HTR-8/SVneo (cell line): ENCODE data around the gene UBE2E2.
"Not testable (repeated sequence)": the region's sequence is repeated elsewhere in the genome, so short reads cannot be mapped to it uniquely, and the experiment has no call there.

Experiments
- DNase-seq: peaks from one replicate; pipeline ENCODE4 v3.0.0; 2011; ENCODE audit warnings: low spot score, mixed read lengths; ENCODE audit not compliant: insufficient read length
- FAIRE-seq: peaks from 2 replicates; lab custom pipeline; 2011; peaks lifted over from hg19 to GRCh38; lab: Jason Lieb, UNC

UBE2E2 gene

GRCh38 chr3:23316924-23317323 is 113.8 kb downstream of the UBE2E2 start:
- no peak for DNase-seq
- no peak for FAIRE-seq

- FAIRE-seq (no peak), DNase-seq (no peak)
Measured at GRCh38 chr3:23319366-23320312, 116.5 kb downstream of the UBE2E2 start.

GRCh38 chr3:23320586-23321570 is 117.8 kb downstream of the UBE2E2 start:
- FAIRE-seq = no peak
- DNase-seq = no peak

GRCh38 chr3:23324745-23325144 is 121.6 kb downstream of the UBE2E2 start:
- DNase-seq = peak; percentile 22

GRCh38 chr3:23325466-23326065 is 122.4 kb downstream of the UBE2E2 start:
- FAIRE-seq (no peak), DNase-seq (no peak)

More at GRCh38 chr3:23324745-23325144, 121.6 kb downstream of the UBE2E2 start:
- FAIRE-seq = no peak

GRCh38 chr3:23329471-23330105 is 126.5 kb downstream of the UBE2E2 start:
- FAIRE-seq = no peak

GRCh38 chr3:23330568-23330967 is 127.4 kb downstream of the UBE2E2 start:
- no peak for FAIRE-seq

More at GRCh38 chr3:23329471-23330105, 126.5 kb downstream of the UBE2E2 start:
- no peak for DNase-seq

GRCh38 chr3:23331141-23331935 is 128.2 kb downstream of the UBE2E2 start:
- FAIRE-seq (peak; percentile 36), DNase-seq (no peak)

More at GRCh38 chr3:23330568-23330967, 127.4 kb downstream of the UBE2E2 start:
- DNase-seq = no peak

- no peak for DNase-seq
- no peak for FAIRE-seq
Measured at GRCh38 chr3:23333633-23334032, 130.5 kb downstream of the UBE2E2 start.

- not testable (repeated sequence) for DNase-seq, FAIRE-seq
Measured at GRCh38 chr3:23336853-23337252, 133.7 kb downstream of the UBE2E2 start.

GRCh38 chr3:23341147-23341838 is 138.2 kb downstream of the UBE2E2 start:
- DNase-seq = no peak
- FAIRE-seq = no peak

GRCh38 chr3:23342343-23342742 is 139.2 kb downstream of the UBE2E2 start:
- DNase-seq (no peak), FAIRE-seq (no peak)

GRCh38 chr3:23343509-23343908 is 140.4 kb downstream of the UBE2E2 start:
- no peak for DNase-seq
- FAIRE-seq = no peak

GRCh38 chr3:23344886-23345285 is 141.8 kb downstream of the UBE2E2 start:
- FAIRE-seq (no peak), DNase-seq (no peak)

GRCh38 chr3:23349444-23349843 is 146.3 kb downstream of the UBE2E2 start:
- FAIRE-seq = not testable (repeated sequence)

GRCh38 chr3:23356169-23356568 is 153.0 kb downstream of the UBE2E2 start:
- DNase-seq (no peak), FAIRE-seq (no peak)

More at GRCh38 chr3:23349444-23349843, 146.3 kb downstream of the UBE2E2 start:
- not testable (repeated sequence) for DNase-seq

GRCh38 chr3:23356923-23357322 is 153.8 kb downstream of the UBE2E2 start:
- no peak for FAIRE-seq

GRCh38 chr3:23359116-23359515 is 156.0 kb downstream of the UBE2E2 start:
- DNase-seq (no peak), FAIRE-seq (no peak)

More at GRCh38 chr3:23356923-23357322, 153.8 kb downstream of the UBE2E2 start:
- DNase-seq = no peak
